Endometrial microvascular endothelial cells (primary cell): ENCODE data around the gene TBX5. TPM values are rescaled to one million over a fixed set of nuclear protein-coding genes. Genes with fewer than 3 reads are reported as not detected.

Experiments used
- in situ Hi-C: cut with HindIII; loops from 2 replicates; pipeline ENCODE4 v1.10.0; 2017; ENCODE audit warnings: low sequenced_read_pairs, low pct_unique_long_range_greater_than_20kb; ENCODE audit errors: inconsistent ontology term
- total RNA-seq: library from RNA; depleted of rRNA; stranded (reverse); fragments of >200 nt; gene quantifications from one replicate; pipeline ENCODE4 v1.2.3, GENCODE V29; 2015; ENCODE audit errors: inconsistent ontology term

Gene TBX5
- total RNA-seq, 1 donor from 2014 or later = not detected

DNA sequence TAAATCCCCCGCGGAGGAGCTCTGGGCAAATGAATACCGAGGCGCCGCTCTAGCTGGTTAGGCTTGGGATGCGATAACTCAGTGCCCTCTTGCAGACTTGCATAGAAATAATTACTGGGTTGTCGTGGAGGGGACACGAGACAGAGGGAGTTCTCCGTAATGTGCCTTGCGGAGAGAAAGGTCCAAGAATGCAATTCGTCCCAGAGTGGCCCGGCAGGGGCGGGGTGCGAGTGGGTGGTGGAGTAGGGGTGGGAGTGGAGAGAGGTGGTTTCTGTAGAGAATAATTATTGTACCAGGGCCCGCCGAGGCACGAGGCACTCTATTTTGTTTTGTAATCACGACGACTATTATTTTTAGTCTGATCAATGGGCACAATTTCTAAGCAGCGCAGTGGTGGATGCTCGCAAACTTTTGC lies 2.5 kb upstream of the TBX5 start:
- in situ Hi-C loops = no loop called here

DNA sequence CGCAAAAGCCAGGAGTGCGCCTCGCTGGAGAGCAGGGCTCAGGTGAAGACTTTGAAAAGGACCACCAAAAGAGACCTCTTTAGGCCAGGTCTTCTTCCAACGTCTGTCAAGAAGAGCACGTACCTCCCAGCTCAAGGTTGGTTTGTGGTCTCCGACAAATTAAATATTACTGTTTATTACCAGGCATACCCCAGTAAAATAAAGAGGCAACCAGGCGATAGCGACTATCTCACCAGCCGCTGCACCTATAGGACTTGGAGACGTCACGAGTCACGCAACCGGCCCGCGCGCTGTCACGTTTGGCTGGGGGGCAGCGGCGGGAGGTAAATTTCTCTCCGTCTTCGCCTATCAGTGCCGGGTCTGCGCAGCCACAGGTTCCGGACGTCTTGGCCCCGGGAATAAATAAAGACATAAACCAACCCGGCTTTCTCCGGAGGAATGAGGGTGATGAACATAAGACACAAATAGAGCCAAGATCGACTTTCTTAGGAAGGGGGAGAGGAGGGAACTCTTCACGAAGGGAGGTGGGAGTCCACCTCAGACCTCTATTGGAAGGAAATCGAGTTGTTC lies 2.0 kb upstream of the TBX5 start:
- in situ Hi-C loops = no loop called here

DNA sequence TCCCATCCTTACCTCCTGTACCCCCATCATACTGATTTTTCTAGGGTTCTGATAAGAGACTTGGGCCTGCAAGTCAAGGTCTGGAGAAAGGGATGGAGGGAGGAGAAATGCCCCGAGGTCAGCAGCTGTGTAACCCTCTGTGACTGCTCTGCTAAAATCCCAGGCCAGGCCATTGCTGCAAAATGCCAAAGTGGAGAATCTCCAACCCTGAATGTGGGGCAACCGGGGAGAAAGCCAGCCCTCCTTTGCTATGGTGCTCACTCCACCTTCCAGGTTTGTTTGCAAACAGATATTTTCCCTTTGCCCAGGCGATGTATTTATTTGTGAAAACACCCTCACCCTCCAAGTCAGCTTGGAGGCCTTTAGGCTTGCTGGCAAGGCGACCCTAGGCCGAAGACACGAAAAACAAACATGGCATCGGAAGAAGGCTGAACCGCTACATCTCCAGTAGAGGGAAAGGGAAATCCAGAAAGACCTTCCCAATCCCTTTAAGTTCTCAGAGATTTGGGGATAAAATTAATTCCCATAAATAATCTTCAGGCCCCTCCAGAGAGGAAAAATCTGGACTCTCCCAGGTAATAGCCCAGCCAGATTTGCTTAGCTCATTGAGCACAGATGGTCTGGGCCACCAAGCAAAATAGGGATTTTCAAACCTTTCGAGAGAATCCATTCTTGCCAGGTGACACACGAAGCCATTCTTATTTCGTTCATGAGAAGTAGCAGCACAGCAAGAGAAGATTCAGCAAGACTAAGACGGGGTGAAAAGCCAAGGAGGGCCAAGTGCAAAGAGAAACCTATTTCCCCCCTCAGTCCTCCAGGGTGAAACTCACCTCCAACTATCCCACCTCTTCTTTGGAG lies 1.3 kb upstream of the TBX5 start:
- in situ Hi-C loops = no loop called here

DNA sequence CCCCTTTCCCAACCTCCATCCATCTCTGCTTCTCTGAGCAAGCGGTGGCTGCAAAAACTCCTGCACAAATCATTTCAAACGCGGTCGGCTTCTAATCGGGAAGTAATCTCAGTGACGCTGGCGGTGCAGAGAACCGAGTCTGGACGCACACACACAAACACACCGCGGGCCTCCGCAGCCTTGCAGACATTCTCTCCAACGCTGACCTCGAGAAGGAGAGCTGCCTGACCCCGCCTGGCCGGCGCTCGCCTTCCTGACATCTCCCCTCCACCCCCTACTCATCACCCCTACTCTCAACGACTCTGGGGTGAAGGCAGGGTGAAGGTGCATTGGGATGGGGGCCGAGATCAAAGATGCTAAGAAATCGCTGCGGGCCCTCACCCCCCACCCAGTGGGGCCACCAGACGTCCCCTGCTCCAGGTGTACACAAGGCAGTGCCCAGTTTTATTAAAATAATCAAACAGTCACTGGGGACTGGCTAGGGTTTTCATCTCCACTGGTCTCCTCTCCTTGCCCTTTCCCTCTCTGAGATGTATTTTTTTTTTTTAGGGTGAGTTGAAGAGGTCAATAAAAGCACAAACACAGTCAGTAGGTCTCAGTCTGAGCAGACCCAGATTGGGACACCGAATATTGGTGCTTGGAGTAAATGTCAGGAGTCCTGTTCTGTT lies 506 bp upstream of the TBX5 start:
- in situ Hi-C loops = no loop called here

DNA sequence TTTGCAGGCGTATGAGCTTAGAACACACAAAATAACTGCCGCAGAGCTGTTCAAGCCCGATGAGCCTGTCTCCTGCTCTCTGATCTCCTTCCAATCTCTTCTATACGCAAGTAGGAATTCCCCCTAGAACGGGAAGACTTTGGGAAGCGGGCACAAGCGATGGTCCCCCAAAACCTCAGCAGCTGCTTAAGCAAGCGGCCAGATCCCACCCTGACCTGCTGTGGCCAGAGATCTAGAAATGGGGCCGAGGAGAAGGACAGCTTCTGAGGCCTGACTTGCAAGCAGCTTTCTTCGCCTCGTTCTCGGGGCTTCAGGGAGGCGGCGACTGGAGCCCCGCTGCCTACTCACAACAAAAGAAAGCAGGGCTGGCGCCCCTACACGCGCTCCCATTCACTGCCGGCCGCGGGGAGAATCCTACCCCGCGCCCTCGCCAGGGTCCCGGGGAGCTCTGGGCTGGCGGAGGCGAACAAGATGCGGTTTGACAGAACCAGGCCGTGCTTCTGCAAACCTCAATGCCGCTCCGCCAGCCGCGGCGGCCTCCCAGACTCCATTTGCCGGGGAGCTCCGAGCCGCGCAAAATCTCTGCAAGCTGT lies 922 bp downstream of the TBX5 start:
- in situ Hi-C loops = no loop called here

GRCh38 chr12:114404083-114404925 lies 1.6 kb downstream of the TBX5 start:
- in situ Hi-C loops = no loop called here

- in situ Hi-C loops = no loop called here
These were observed 2.3 kb downstream of the TBX5 start for GRCh38 chr12:114403690-114404066.

- in situ Hi-C loops = no loop called here
These were observed 2.8 kb downstream of the TBX5 start for GRCh38 chr12:114403011-114403689.

GRCh38 chr12:114402084-114402717 lies 3.7 kb downstream of the TBX5 start:
- in situ Hi-C loops = no loop called here

GRCh38 chr12:114401328-114402083 lies 4.4 kb downstream of the TBX5 start:
- in situ Hi-C loops = no loop called here

DNA sequence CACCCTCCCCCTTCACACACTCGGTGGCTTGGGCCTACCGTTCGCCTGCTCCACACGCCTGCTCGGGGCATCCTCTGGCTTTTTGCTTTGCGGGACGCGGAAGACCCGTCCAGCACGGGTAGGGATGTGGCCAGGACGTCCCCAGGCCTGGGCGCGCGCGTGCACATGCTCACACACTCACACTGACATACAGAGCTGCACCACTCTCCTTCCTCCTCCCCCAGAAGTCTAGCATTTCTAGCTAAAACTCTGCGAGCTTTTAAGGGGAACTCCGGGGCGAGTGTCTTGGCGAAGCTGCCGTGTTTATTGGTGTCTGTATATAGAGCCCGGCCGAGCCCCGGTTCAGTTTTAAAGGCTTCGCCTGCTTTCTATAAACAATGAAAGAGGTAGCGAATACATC lies 5.0 kb downstream of the TBX5 start:
- in situ Hi-C loops = no loop called here

GRCh38 chr12:114400361-114400811 lies 5.6 kb downstream of the TBX5 start:
- in situ Hi-C loops = no loop called here

DNA sequence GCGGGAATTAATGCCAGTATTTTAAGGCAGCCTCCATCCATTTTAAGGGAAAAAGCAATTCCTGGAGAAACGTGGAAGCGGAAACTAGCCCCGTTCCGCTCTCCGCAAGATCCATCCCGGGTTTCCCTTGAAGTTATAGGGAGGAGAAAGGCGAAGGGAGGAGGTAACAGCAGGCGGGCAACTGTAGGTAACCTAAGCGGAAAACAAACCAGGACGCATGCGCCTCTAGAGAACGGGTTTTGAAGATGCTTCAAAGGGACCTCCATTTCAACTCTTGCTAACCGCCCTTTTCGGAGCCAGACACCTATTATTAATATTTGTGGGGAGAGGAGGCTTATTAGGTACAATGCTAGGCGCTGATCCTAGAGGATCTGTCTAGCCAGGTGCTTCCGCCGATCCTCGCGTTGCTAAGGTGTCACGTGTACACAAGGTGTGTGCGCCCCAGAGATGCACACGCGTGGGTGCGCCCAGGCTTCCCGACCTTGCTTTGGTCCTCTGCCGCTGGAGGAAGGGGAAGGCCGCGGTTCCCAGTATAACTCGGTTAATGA lies 6.2 kb downstream of the TBX5 start:
- in situ Hi-C loops = no loop called here

GRCh38 chr12:114397978-114398881 lies 7.7 kb downstream of the TBX5 start:
- in situ Hi-C loops = no loop called here

- in situ Hi-C loops = no loop called here
These were observed 8.8 kb downstream of the TBX5 start for GRCh38 chr12:114396869-114397719.
